GM21526 (cell line): ENCODE data around the gene PPDPF.
"Not testable (repeated sequence)": the region's sequence is repeated elsewhere in the genome, so short reads cannot be mapped to it uniquely, and the experiment has no call there.

Experiments
- ATAC-seq: cut with Tn5 transposase; IDR thresholded peaks from one replicate; pipeline ENCODE4 v1.9.1; 2021; ENCODE audit warnings: moderate library complexity; ENCODE audit not compliant: unreplicated experiment, low FRiP score

The PPDPF gene

GRCh38 chr20:63499338-63499969 is 21.1 kb upstream of the PPDPF start:
- ATAC-seq, result no peak

- no peak for ATAC-seq
Measured at GRCh38 chr20:63500151-63500901, 20.2 kb upstream of the PPDPF start.

GRCh38 chr20:63500902-63501817 is 19.4 kb upstream of the PPDPF start:
- ATAC-seq, result no peak

GRCh38 chr20:63501818-63502670 is 18.5 kb upstream of the PPDPF start:
- ATAC-seq, result no peak

- no peak for ATAC-seq
Measured at GRCh38 chr20:63502671-63503172, 17.8 kb upstream of the PPDPF start.

- ATAC-seq, result no peak
Measured at GRCh38 chr20:63503524-63503923, 17.0 kb upstream of the PPDPF start.

- no peak for ATAC-seq
Measured at GRCh38 chr20:63504642-63505041, 15.9 kb upstream of the PPDPF start.

GRCh38 chr20:63505281-63505680 is 15.3 kb upstream of the PPDPF start:
- ATAC-seq, result no peak

DNA sequence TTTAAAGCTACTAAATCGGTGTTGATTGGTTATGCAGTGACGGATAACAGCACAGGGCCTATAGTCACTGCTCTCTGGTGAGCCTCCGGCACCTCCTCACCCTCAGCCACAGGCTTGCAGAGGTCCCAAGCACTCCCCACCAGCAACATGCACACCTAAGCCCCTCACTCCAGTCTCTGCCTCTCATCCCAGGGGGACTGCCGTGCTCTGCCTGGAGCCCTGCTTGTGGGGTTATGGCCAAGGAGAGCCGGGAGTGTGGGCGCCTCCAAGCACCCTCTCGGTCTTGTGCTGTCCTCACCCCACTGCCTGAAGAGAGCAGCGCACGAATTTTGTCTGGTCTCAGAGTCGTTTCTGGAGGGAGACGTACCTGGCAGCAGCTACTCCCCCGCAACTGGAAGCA is 14.8 kb upstream of the PPDPF start:
- ATAC-seq, result no peak

- ATAC-seq, result no peak
Measured at GRCh38 chr20:63507083-63507743, 13.4 kb upstream of the PPDPF start.

- ATAC-seq, result no peak
Measured at GRCh38 chr20:63508072-63508768, 12.3 kb upstream of the PPDPF start.

DNA sequence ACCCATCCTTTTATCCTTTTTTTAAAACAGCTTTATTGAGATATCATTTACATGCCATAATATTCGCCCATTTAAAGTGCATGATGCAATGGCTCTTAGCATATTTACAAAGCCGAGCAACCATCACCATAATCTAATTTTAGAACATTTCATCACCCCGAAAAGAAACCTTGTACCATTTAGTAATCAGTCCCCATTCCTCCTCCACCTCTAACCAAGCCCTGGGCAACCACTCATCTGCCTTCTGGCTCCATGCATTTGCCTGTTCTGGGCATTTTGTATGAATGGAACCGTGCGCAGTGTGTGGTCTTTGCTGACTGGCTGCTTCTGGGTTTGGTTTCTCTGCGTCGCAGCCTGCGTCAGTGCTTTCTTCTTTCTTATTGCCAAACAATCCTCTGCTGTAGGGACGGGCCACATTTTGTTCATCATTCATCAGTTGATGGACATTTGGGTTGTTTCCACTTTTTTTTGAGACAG is 11.4 kb upstream of the PPDPF start:
- no peak for ATAC-seq

DNA sequence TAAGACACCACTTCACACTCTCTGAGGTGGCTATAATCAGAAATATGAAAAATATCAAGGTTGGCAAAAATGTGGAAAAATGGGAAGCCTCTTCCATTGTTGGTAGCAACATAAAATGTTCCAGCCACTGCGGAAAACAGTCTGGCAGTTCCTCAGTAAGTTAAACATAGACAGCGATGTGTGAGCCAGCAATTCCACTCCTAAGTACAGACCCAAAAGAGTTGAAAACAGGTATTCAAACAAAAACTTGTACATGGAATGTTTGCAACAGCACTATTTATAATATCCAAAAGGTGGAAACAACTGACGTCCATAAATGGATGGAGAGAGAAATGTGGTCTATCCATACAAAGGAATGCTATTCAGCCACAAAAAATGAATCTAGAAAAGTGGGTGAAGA is 7.4 kb upstream of the PPDPF start:
- no peak for ATAC-seq

- ATAC-seq, result not testable (repeated sequence)
Measured at GRCh38 chr20:63514520-63514919, 6.0 kb upstream of the PPDPF start.

DNA sequence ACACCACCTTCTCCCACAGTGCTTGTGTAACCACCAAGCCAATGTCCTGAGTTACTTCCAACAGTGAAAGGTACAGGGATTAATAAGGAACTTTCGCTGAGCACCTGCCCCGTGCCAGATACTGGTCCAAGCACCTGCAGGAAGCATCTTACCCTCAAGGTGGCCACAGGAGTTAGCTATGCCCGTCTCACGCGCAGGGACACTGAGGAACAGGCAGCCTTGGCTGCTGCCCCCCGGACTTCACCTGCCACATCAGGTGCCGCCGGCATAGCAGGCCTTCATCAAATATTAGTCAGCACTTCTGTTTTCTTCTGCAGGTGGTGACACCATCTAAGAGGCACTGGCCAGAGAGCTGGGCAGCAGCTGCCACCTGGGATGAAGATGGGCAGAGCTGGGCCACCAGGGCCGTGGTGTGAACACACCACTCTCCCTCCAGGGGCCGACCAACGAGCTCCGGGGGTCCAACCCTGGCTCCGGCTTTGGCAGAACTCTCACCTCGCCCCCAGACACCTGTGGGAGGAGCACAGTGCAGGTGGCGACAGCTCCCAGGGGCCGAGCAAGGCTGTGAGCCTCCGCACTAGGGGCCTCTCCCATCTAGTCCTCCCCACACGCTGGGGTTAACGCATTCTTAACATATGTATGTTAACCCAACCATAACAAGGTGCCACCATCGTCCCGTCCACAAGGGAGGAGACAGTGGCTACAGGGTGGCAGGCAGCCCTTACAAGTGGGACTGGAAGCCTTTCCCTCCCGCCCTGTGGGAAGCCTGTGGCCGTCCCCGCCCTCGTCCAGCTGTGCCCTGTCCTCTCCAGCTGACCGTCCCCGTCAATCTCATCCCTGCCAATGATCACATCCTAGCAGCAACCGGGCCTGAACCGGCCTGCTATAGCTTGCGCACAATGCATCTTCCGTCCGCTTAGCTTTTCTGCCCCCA is 2.9 kb upstream of the PPDPF start:
- no peak for ATAC-seq

- ATAC-seq, result no peak
Measured at GRCh38 chr20:63518351-63518861, 2.2 kb upstream of the PPDPF start.

- no peak for ATAC-seq
Measured at GRCh38 chr20:63518946-63519667, 1.5 kb upstream of the PPDPF start.
